IMR-90 (cell line): ENCODE results near the gene PAK4. TPM values are rescaled to one million over a fixed set of nuclear protein-coding genes. Genes with fewer than 3 reads are reported as not detected.

Source experiments
- ATAC-seq: fragments of 200-7000 bp; cut with Tn5 transposase; 2 replicates; pipeline ENCODE4 v1.9.1; 2020; ENCODE audit warnings: low read depth, mild to moderate bottlenecking, moderate library complexity
- BruUV-seq: library from RNA; stranded (reverse); fragments of 400-500 nt; replicated peaks from 2 replicates; lab custom pipeline; 2021; lab: Mats Ljungman, UMichigan
- CTCF ChIA-PET: fragments of 300-600 bp; formaldehyde crosslinking; extraction: SDS; loops from one replicate; lab custom pipeline; 2021; ENCODE audit warnings: antibody characterized with exemption; lab: Yijun Ruan, JAX
- POLR2A ChIA-PET: fragments of 300-600 bp; sonication (Branson Sonifier 250); formaldehyde crosslinking; loops from one replicate; lab custom pipeline; 2022; ENCODE audit warnings: antibody characterized with exemption; ENCODE audit not compliant: unreplicated experiment; lab: Charles Lee
- DNase-seq: peaks from one replicate; pipeline ENCODE4 v3.0.0; 2013
- H2AFZ ChIP-seq: replicated peaks from 2 replicates; pipeline ENCODE3; 2013; ENCODE audit warnings: low read length, mild to moderate bottlenecking; ENCODE audit not compliant: poor library complexity
- H2AK5ac ChIP-seq: 2 replicates; pipeline ENCODE4 v1.6.1; 2013; ENCODE audit warnings: low read depth, low read length, inconsistent platforms
- H2AK9ac ChIP-seq: replicated peaks from 2 replicates; pipeline ENCODE3; 2013; ENCODE audit warnings: mild to moderate bottlenecking, low read depth, low read length, moderate library complexity; ENCODE audit not compliant: poor library complexity
- H2BK120ac ChIP-seq: 2 replicates; pipeline ENCODE4 v1.6.1; 2013; ENCODE audit warnings: low read depth, low read length, inconsistent platforms
- H2BK15ac ChIP-seq: 3 replicates; pipeline ENCODE4 v1.6.1; 2013; ENCODE audit warnings: low read depth, low read length, inconsistent platforms
- H2BK20ac ChIP-seq: 2 replicates; pipeline ENCODE4 v1.6.1; 2013; ENCODE audit warnings: low read depth, mild to moderate bottlenecking, inconsistent platforms, low read length, moderate library complexity
- H2BK5ac ChIP-seq: 2 replicates; pipeline ENCODE4 v1.6.1; 2013; ENCODE audit warnings: mild to moderate bottlenecking, low read depth, low read length, inconsistent platforms; ENCODE audit not compliant: poor library complexity, severe bottlenecking
- H3K14ac ChIP-seq: replicated peaks from 2 replicates; pipeline ENCODE4 v1.6.1; 2013; ENCODE audit warnings: low read depth, low read length, inconsistent platforms
- H3K18ac ChIP-seq: 2 replicates; pipeline ENCODE4 v1.6.1; 2013; ENCODE audit warnings: low read depth, low read length, control low read depth
- H3K23ac ChIP-seq: 2 replicates; pipeline ENCODE4 v1.6.1; 2013; ENCODE audit warnings: low read depth, low read length, inconsistent platforms
- H3K27ac ChIP-seq: 2 replicates; pipeline ENCODE4 v1.5.1; 2013; ENCODE audit warnings: mild to moderate bottlenecking, control low read depth, low read length; ENCODE audit not compliant: insufficient read depth
- H3K27me3 ChIP-seq: 2 replicates; pipeline ENCODE4 v1.6.1; 2013; ENCODE audit warnings: low read length; ENCODE audit not compliant: control insufficient read depth, insufficient read depth
- H3K36me3 ChIP-seq: 2 replicates; pipeline ENCODE4 v1.6.1; 2013; ENCODE audit warnings: low read length, mixed read lengths; ENCODE audit not compliant: control insufficient read depth, insufficient read depth
- H3K4ac ChIP-seq: 2 replicates; pipeline ENCODE4 v1.6.1; 2013; ENCODE audit warnings: low read depth, low read length, inconsistent platforms
- H3K4me1 ChIP-seq: 2 replicates; pipeline ENCODE4 v1.6.1; 2013; ENCODE audit warnings: low read length, mixed read lengths; ENCODE audit not compliant: control insufficient read depth, insufficient read depth
- H3K4me2 ChIP-seq: 2 replicates; pipeline ENCODE4 v1.6.1; 2013; ENCODE audit warnings: low read depth, mild to moderate bottlenecking, control low read depth, low read length, moderate library complexity
- H3K4me3 ChIP-seq: 2 replicates; pipeline ENCODE4 v1.5.1; 2013; ENCODE audit warnings: low read depth, mild to moderate bottlenecking, control low read depth, low read length, moderate library complexity; ENCODE audit not compliant: insufficient read depth
- H3K56ac ChIP-seq: 2 replicates; pipeline ENCODE4 v1.6.1; 2013; ENCODE audit warnings: low read length, inconsistent platforms; ENCODE audit not compliant: insufficient read depth; ENCODE audit errors: extremely low read depth
- H3K79me1 ChIP-seq, 2 experiments: 2 replicates each; pipeline ENCODE4 v1.6.1; 2013; ENCODE audit warnings: low read length in 2 of 2, inconsistent platforms in 1 of 2, low read depth in 1 of 2
- H3K9ac ChIP-seq: 2 replicates; pipeline ENCODE4 v1.6.1; 2013; ENCODE audit warnings: low read depth, low read length, control low read depth
- H3K9me1 ChIP-seq: 2 replicates; pipeline ENCODE4 v1.6.1; 2013; ENCODE audit warnings: low read length, inconsistent platforms; ENCODE audit not compliant: insufficient read depth
- H3K9me3 ChIP-seq: 2 replicates; pipeline ENCODE4 v1.6.1; 2013; ENCODE audit warnings: low read length; ENCODE audit not compliant: control insufficient read depth, insufficient read depth
- H4K20me1 ChIP-seq: 2 replicates; pipeline ENCODE4 v1.6.1; 2013; ENCODE audit warnings: low read length, inconsistent platforms; ENCODE audit not compliant: insufficient read depth
- H4K5ac ChIP-seq: 2 replicates; pipeline ENCODE4 v1.6.1; 2013; ENCODE audit warnings: mild to moderate bottlenecking, low read depth, low read length, control low read depth
- H4K8ac ChIP-seq, 2 experiments: 2 replicates each; pipeline ENCODE4 v1.6.1; 2013; ENCODE audit warnings: low read depth in 2 of 2, low read length in 2 of 2, control low read depth in 1 of 2, inconsistent platforms in 1 of 2
- H4K91ac ChIP-seq: 2 replicates; pipeline ENCODE4 v1.6.1; 2013; ENCODE audit warnings: low read depth, low read length, inconsistent platforms; ENCODE audit not compliant: insufficient read depth
- CEBPB ChIP-seq: IDR thresholded peaks from 2 replicates; pipeline ENCODE4 v1.6.1; 2012; ENCODE audit warnings: low read depth, low read length, improper control_type of control experiment
- CHD1 ChIP-seq: IDR thresholded peaks from 2 replicates; pipeline ENCODE4 v1.6.1; 2012; ENCODE audit warnings: low read depth, low read length, improper control_type of control experiment
- FOS ChIP-seq: fragments of 150-350 bp; IDR thresholded peaks from 2 replicates; pipeline ENCODE4 v1.6.1; 2016; ENCODE audit warnings: low read depth, low read length
- MAFK ChIP-seq: IDR thresholded peaks from 2 replicates; pipeline ENCODE4 v1.6.1; 2012; ENCODE audit warnings: low read depth, low read length, improper control_type of control experiment
- MAZ ChIP-seq: IDR thresholded peaks from 2 replicates; pipeline ENCODE4 v1.6.1; 2012; ENCODE audit warnings: low read depth, mild to moderate bottlenecking, low read length, improper control_type of control experiment, moderate library complexity, borderline replicate concordance
- POLR2A ChIP-seq: IDR thresholded peaks from 2 replicates; pipeline ENCODE4 v1.6.1; 2012; ENCODE audit warnings: mild to moderate bottlenecking, low read depth, low read length
- RFX5 ChIP-seq: IDR thresholded peaks from 2 replicates; pipeline ENCODE4 v1.8.0; 2012; ENCODE audit warnings: low read depth, mild to moderate bottlenecking, low read length, moderate library complexity
- whole genome bisulfite sequencing, 2 experiments: methylation state at CpG; one replicate each; pipeline versions ENCODE4 v1.1.5 to v1.1.7; 2013; ENCODE audit warnings: missing lambda C conversion rate in 2 of 2; ENCODE audit not compliant: insufficient read length in 1 of 2; ENCODE audit errors: extremely low coverage in 2 of 2; 5-methylcytosine and 5-hydroxymethylcytosine counted together
- dilution Hi-C: fragments of 300-500 bp; cut with HindIII; formaldehyde crosslinking; loops from one replicate; pipeline ENCODE4 v1.14.3; 2018; ENCODE audit warnings: low sequenced_read_pairs; ENCODE audit not compliant: unreplicated experiment
- in situ Hi-C: fragments of 300-500 bp; cut with MboI; formaldehyde crosslinking; loops from 3 replicates; pipeline ENCODE4 v1.14.3; 2019; ENCODE audit warnings: low sequenced_read_pairs, inconsistent platforms, mixed read lengths
- intact Hi-C: fragments of 100-400 bp; cut with micrococcal nuclease; formaldehyde crosslinking; loops from 2 replicates; pipeline ENCODE4 v1.10.0; 2022
- polyA plus RNA-seq, 3 experiments: library from polyadenylated mRNA; depleted of rRNA; stranded (reverse); fragments of >200 nt; gene quantifications; 2 replicates each; pipeline ENCODE4 v1.2.3, GENCODE V29; 2012; ENCODE audit warnings: low replicate concordance in 1 of 3
- total RNA-seq: library from RNA; depleted of rRNA; stranded (reverse); fragments of >200 nt; gene quantifications from 2 replicates; pipeline ENCODE4 v1.2.3, GENCODE V29; 2012

Gene PAK4
- total and polyA plus RNA-seq, 2 of the 4 experiments (the other 2 are of a cell fraction) = 2.0 to 27.2 TPM

DNA sequence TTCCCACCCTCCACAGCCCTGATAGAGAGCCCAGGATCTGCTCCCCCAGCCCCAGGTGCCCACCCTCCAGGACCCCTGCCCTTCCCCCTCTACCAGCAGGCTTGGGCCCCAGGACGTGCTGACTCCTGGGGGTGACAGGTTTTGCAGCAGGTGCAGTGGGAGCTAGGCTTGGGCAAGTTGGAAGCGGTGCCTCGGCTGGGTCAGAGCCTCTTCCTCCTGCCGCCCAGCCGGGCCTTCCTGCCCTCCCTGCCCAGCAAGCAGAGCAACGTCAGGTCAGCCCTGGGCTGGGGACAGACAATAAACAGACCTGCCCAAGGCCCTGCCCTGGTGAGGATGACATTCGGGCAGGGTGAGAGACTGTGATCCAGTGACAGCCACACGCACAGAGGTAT lies 62.0 kb downstream of the PAK4 start:
- Histone ChIP-seq H4K8ac (no peak overlapping the region), H2AK5ac (no peak overlapping the region), H3K56ac (no peak overlapping the region), H2BK5ac (no peak overlapping the region), H3K14ac (no peak overlapping the region), H3K9me1 (no peaks in the 10 kb centered on the region), H3K27me3 (peaks cover 5% of the 10 kb centered on the region; the same call in 1 of the 2 replicates), H3K79me1 (no peaks in the 10 kb centered on the region), H2BK120ac (no peak overlapping the region), H3K36me3 (no peaks in the 10 kb centered on the region), H4K91ac (no peak overlapping the region), H2BK20ac (no peak overlapping the region), H3K9ac (no peak overlapping the region), H3K23ac (no peak overlapping the region), H2BK15ac (no peak overlapping the region), H3K18ac (no peak overlapping the region), H4K5ac (no peak overlapping the region), H2AFZ (no peak overlapping the region), H4K20me1 (no peaks in the 10 kb centered on the region), H3K9me3 (no peaks in the 10 kb centered on the region), H3K4me2 (no peak overlapping the region), H3K4me1 (no peaks in the 10 kb centered on the region), H3K4me3 (no peak overlapping the region), H3K27ac (no peak overlapping the region), H2AK9ac (peak overlapping the region; percentile 61), H3K4ac (no peak overlapping the region)
- POLR2A ChIA-PET = no interaction called here
- TF ChIP-seq FOS = no peak
- no peak for TF ChIP-seq RFX5
- TF ChIP-seq CHD1 = no peak
- TF ChIP-seq POLR2A = no peak
- no peak for TF ChIP-seq MAZ
- no peak for TF ChIP-seq CEBPB
- TF ChIP-seq MAFK = no peak
- ATAC-seq (peak; percentile 7; the same call in 1 of the 2 replicates), DNase-seq (no peak)
- CTCF ChIA-PET = no interaction called here
- intact Hi-C loops = loop anchor here (1.0 to 2.0 kb wide), 3 partner anchors 55 to 225 kb away; no protein-coding TSS in a partner anchor
- BruUV-seq = no TSS peak
- 20% methylated on average over 2 of the region's 8 CpGs; no CpG with 5 or more reads in 1 of the 2 experiments for WGBS, 2 experiments
- in situ Hi-C loops = loop anchor here (5.0 kb wide), 1 partner anchor 65 kb away; no protein-coding TSS in a partner anchor
- dilution Hi-C loops = no loop called here
